HuH-7 (cell line): ENCODE measurements around the gene AGPS.
A peak's percentile ranks its signal among the peaks of the same experiment; 100 is the strongest.

ENCODE experiments used
- DNase-seq: peaks from one replicate; pipeline ENCODE4 v3.0.0; 2011; ENCODE audit warnings: low spot score

Gene AGPS

GRCh38 chr2:177552422-177553175, 160.0 kb downstream of the AGPS start:
- DNase-seq: peak; percentile 85

DNA sequence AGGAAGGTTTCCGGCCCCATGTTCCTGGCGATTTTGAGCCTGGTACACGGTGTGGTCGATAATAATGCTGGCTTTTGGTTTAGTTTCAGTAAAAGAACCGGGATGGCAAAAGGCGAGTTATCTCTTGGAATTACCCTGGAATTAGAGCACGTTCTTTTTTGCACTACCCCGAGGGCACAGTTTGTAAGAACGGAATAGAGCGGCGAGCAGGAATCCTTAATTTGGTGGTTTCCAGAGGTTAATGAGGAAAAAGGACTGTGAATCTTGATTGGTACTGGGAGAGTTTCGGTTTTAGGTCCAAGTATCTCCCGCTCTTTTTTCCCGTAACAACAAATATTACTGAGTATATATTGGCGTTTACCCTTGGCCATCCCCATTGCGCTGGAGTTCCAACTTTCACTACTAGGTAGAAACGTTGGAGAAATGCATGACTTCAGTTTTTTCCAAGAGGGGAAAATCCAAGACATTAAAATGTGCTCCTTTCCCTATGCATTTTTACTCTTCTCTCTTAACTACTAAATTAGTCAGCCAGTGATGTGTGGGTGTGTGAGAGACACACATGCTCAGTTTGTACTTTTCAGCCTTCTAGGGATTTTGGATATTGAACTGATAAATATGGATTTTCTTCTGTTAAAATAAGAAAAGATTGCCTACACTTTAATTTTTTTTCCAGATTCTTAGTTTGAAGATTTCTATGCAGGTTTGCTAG, 160.8 kb downstream of the AGPS start:
- DNase-seq: no peak

GRCh38 chr2:177554365-177554764, 161.8 kb downstream of the AGPS start:
- no peak for DNase-seq

GRCh38 chr2:177556153-177556552, 163.6 kb downstream of the AGPS start:
- DNase-seq: no peak

DNA sequence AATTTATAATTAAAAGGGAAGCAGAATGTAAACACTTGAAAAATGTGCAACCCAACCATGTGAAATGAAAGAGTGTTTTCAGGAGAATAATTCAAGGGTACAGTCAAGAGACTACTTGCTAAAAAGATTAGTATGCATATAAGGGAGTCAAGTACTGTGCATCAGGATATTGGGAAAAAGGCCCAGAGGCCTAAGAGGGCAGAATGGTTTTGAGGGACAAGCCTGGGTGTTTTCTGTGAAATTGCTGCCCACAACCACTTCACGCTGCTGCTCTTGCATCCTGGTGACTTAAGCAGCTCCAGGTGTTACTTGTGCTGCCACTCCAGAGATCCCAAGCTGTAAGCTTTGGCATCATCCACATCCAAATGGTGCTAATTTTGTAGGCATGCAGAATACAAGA, 165.2 kb downstream of the AGPS start:
- DNase-seq: no peak

GRCh38 chr2:177559638-177560037, 167.1 kb downstream of the AGPS start:
- DNase-seq: no peak

GRCh38 chr2:177568390-177568789, 175.8 kb downstream of the AGPS start:
- no peak for DNase-seq

GRCh38 chr2:177568893-177569292, 176.3 kb downstream of the AGPS start:
- DNase-seq: no peak

DNA sequence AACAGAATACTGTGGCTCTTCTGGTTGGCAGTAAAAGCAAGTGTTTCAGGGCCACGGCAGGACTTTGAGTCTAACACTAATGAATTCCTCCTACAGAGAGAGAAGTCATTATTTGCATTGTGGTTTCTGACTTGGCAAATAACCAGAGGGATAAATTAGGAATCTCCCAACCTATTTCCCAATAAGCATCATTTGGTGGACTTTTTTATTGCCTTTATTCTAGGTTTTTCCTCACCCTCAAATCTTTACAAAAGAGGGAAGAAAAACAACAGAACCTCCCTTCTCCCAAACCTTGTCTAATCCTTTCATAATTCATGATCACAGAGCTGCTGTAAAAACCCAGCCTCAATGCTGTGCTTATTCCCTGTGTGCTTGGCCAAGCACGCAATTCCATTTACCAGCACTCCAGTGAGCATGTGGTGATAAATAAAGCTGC, 179.7 kb downstream of the AGPS start:
- DNase-seq: peak; percentile 59

DNA sequence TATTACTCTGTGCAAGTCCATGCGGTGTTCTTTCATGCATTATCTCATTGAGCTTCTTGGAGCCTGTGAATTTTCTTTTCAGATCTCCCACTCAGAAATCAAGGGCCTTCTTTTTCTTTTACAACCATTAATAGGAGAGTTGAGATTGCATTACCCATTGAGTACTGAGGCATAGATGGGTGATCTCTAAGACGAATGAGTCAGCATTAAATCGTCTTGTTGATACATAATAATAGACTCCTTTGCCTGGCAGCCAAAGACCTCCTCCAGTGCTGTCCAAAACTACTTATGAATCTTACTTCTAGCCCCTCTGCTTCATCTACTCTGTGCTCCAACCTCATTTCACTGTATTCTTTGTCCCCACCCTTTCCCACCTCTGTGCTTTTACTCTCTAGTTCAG, 180.5 kb downstream of the AGPS start:
- no peak for DNase-seq

- DNase-seq: no peak
Measured at GRCh38 chr2:177574356-177574755, 181.8 kb downstream of the AGPS start.

DNA sequence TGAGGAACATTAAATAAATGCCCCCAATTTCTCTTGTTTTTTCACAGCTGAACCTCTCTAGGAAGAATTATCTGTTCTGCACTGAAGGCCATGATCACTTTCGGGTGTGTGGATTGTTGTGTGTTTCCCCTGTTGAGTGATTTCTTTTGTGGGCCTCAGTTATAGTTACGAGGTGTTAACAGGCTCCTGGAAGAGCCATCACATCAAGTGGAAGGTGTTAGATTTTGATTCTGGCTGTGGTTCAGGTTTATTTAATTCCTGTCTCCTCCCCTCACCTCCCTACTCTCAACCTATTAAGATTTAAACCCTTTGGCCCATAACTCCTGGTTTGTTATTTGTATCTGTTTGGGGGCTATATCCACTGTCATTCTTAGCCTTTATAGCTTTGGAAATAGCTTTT, 182.8 kb downstream of the AGPS start:
- DNase-seq: no peak

- no peak for DNase-seq
Measured at GRCh38 chr2:177577075-177577474, 184.5 kb downstream of the AGPS start.

DNA sequence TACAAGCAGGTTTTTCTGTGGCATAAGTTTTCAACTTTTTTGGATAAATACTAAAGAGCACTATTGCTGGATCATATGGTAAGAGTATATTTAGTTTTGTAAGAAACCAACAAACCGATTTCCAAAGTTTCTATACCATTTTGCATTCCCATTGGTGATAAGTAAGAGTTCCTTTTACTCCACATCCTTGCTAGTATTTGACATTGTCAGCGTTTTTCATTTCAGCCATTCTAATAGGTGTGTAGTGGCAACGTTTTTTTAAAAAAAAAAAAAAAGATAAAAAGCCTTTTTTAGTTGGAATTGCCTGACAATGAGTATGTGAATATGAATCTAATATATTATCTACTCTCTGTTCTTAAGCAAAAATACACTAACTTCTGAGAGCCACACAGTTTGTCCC, 185.9 kb downstream of the AGPS start:
- no peak for DNase-seq

DNA sequence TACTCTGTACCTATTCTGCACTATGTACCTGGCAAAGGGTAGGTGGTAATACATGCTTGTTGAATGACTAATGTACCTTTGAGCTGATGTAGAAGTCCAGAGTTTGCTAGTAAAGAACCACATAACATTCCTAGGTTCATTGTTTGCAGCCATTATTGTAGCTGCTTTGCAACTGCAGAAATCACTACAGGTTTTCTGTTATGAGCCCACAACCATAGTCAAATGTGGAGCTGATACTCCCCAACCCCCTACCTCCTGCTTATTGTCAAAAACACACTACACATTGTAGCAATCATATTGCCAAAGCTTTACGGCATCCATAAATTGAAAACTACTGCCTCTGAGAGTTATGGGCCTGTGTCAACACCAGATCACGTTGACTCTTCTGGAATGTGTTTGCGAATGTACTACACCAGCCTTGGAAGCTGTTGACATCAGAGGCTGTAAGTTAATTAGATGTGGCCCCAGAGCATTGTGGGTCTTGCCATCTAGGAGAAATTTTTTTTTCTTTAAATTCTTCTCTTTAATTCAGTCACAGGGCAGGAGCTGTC, 187.0 kb downstream of the AGPS start:
- DNase-seq: peak; percentile 51

- no peak for DNase-seq
Measured at GRCh38 chr2:177582000-177582399, 189.4 kb downstream of the AGPS start.

GRCh38 chr2:177584030-177584692, 191.6 kb downstream of the AGPS start:
- DNase-seq: no peak

- no peak for DNase-seq
Measured at GRCh38 chr2:177585234-177585863, 192.8 kb downstream of the AGPS start.

GRCh38 chr2:177586154-177586553, 193.6 kb downstream of the AGPS start:
- DNase-seq: no peak

GRCh38 chr2:177587371-177587770, 194.8 kb downstream of the AGPS start:
- no peak for DNase-seq

DNA sequence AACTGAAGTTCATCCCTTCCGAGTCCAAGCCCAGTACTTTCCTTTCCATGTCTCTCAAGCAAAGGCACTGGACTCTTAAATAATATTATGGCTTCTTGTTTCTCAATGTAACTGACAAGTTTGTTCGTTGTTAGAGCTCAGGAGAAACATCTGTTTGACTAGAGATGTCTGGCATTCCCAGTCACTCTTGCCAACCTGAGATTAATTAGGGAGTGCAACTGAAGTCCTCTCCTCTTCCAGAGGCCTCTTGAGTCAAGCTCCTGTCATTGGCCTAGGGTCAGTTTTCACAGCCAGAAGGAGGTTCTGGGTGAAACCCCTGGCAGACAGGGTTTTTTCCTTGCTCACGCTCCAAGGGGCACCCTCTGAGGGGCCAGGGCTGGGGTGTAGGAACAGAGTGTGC, 196.1 kb downstream of the AGPS start:
- DNase-seq: no peak

- no peak for DNase-seq
Measured at GRCh38 chr2:177589186-177589585, 196.6 kb downstream of the AGPS start.
